ENCODE measurements around the gene PAAF1.

PAAF1 gene

DNA sequence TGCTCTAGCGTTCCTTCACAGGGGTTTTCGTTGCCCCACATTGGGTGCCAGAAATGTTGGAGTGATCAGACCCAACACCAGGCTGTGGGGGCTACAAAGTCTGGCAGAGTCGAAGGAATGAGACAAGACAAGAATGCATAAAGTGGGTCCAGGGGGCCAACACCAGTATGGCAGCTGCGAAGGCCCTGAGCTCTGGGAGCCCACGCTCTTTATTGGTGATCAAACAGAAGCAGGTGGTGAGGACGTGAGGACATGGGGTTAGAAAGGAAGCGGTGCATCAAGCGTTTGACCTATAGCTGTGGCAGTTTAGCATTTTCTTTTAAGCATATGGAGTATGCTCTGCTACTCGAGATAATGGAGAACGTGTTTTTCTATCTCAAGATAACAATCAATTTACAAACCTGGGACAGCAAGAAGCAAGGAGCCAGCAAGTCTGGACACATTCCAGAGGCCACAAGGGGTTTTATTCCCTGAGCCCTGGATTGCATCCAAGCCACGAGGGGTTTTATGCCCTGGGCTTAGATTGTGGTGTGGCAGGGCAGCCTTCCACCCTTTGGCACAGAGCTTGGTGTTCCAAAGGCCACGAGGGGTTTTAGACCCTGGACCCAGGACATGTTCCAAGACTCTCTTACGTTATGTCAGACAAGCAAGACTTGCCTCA is 70.1 kb downstream of the PAAF1 start:
- in situ Hi-C loops (cut with HindIII; ENCODE audit: low pct_ligation_motif_present, low sequenced_read_pairs), result no loop called here
- TF ChIP-seq, protein P1, sequence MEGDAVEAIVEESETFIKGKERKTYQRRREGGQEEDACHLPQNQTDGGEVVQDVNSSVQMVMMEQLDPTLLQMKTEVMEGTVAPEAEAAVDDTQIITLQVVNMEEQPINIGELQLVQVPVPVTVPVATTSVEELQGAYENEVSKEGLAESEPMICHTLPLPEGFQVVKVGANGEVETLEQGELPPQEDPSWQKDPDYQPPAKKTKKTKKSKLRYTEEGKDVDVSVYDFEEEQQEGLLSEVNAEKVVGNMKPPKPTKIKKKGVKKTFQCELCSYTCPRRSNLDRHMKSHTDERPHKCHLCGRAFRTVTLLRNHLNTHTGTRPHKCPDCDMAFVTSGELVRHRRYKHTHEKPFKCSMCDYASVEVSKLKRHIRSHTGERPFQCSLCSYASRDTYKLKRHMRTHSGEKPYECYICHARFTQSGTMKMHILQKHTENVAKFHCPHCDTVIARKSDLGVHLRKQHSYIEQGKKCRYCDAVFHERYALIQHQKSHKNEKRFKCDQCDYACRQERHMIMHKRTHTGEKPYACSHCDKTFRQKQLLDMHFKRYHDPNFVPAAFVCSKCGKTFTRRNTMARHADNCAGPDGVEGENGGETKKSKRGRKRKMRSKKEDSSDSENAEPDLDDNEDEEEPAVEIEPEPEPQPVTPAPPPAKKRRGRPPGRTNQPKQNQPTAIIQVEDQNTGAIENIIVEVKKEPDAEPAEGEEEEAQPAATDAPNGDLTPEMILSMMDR (IDR thresholded peaks at IDR 0.05; ENCODE audit: low read depth, low read length, missing control alignments), result no peak
- DNase-seq, result no peak
- no peaks in the 10 kb centered on the region for H3K36me3 ChIP-seq (replicated peaks)
- no peaks in the 10 kb centered on the region for H3K27me3 ChIP-seq (replicated peaks)
- no peak overlapping the region for H3K27ac ChIP-seq
- H3K4me3 ChIP-seq (ENCODE audit: low read depth, low read length), result no peak overlapping the region

DNA sequence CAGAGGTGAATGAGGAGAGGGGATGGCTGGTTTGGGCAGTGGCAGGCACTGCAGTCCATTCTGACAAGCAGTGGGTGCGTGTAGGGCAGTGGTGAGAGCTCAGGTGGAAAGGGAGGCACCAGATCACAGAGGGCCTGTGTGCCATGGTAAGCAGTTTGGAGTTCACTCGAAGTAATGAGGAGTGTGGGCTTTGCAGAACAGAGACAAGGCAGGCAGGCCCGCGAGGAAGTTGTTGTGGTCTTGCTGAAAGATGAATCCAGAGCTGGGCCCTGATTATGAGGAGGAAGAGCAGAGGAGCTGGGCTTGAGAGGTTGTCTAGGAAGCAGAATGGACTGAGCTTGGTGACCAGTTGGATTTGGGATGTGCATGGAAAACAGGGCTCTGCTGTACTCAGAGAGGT is 72.4 kb downstream of the PAAF1 start:
- H3K27ac ChIP-seq, result no peak overlapping the region
- TF ChIP-seq, protein P1 (IDR thresholded peaks at IDR 0.05; ENCODE audit: low read depth, low read length, missing control alignments), result no peak
- in situ Hi-C loops (cut with HindIII; ENCODE audit: low pct_ligation_motif_present, low sequenced_read_pairs), result no loop called here
- H3K4me3 ChIP-seq (ENCODE audit: low read depth, low read length), result no peak overlapping the region
- no peaks in the 10 kb centered on the region for H3K36me3 ChIP-seq (replicated peaks)
- no peaks in the 10 kb centered on the region for H3K27me3 ChIP-seq (replicated peaks)
- DNase-seq, result no peak

DNA sequence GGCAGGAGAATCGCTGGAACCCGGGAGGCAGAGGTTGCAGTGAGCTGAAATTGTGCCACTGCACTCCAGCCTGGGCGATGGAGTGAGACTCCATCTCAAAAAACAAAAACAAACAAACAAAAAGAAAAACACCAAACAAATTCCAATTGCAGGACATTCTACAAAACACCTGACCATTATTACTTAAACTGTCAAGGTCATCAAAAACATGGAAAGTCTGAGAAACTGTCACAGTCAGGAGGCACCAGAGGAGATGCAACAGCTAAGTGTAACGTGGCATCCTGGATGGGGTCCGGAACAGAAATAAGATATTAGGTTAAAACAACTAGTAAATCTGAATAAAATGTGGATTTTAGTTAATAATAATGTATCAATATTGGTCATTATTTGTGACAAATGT is 73.1 kb downstream of the PAAF1 start:
- H3K27me3 ChIP-seq (replicated peaks), result no peaks in the 10 kb centered on the region
- TF ChIP-seq, protein P1 (IDR thresholded peaks at IDR 0.05; ENCODE audit: low read depth, low read length, missing control alignments), result no peak
- H3K27ac ChIP-seq, result no peak overlapping the region
- no peak overlapping the region for H3K4me3 ChIP-seq (ENCODE audit: low read depth, low read length)
- in situ Hi-C loops (cut with HindIII; ENCODE audit: low pct_ligation_motif_present, low sequenced_read_pairs), result no loop called here
- no peak for DNase-seq
- H3K36me3 ChIP-seq (replicated peaks), result no peaks in the 10 kb centered on the region

DNA sequence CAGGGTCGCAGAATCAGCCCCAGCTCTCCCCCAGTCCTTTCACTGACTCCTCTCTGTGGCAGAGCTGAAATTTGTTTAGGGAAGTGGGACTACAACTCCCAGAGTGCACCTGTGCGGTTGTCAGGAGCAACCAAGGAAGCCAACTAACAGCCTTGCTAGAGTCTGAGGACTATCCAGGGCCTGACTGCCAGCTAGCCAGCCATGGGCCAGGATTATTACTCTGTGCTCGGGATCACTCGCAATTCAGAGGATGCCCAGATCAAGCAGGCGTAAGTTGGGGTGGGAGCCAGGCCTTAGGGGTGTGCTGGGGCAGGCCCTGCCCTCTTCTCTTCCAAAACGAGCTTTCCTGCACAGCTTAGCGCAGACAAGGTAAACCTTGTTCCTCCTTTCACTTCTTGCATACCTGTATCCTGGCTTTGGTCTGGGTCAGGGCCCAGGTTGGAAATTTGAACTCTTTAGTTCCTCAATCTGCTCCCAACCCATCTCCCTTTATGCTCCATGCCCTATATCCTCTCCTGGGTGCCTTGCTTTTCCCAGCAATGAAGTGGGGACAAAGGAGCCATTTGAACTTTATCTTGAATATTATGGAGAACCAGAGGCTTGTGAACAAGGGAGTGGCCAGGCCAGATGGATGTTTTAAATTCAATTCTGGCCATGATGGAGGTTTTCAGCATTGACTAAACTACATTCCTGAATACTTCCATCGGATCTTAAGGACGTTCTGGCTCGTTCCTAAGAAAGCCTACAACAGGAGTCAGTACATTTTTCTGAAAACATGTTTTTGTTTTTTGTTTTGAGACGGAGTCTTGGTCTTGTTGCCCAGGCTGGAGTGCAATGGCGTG is 74.3 kb downstream of the PAAF1 start, which contains the start of gene DNAJB13:
Gene DNAJB13 (plus strand): TSS at position 158 of the 842 bp plus-strand sequence. CDS start 44 bp downstream, at position 202.
- Histone ChIP-seq H3K27ac (no peak within 1 kb of the TSS), H3K36me3 (replicated peaks) (no peaks in the 10 kb centered on the region), H3K4me3 (ENCODE audit: low read depth, low read length) (no peak within 1 kb of the TSS), H3K27me3 (replicated peaks) (no peaks in the 10 kb centered on the region)
- in situ Hi-C loops (cut with HindIII; ENCODE audit: low pct_ligation_motif_present, low sequenced_read_pairs), result no loop called here
- peak; percentile 56 for DNase-seq
- TF ChIP-seq, protein P1 (IDR thresholded peaks at IDR 0.05; ENCODE audit: low read depth, low read length, missing control alignments), result no peak

DNA sequence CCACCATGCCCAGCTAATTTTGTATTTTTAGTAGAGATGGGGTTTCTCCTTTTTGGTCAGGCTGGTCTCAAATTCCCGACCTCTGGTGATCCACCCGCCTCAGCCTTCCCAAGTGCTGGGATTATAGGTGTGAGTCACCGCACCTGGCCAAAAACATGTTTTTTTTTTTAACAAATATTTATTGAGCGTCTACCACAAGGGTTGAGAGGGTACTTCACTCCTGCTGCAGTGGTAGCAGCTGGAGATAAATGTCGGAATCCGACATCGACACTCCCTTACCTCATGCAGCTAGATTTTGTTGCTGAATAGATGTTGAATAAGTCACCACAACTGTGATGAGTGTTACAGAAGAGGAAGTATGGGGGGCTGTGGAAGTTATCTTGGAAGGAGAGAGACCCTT is 75.0 kb downstream of the PAAF1 start:
- H3K27me3 ChIP-seq (replicated peaks), result no peaks in the 10 kb centered on the region
- TF ChIP-seq, protein P1 (IDR thresholded peaks at IDR 0.05; ENCODE audit: low read depth, low read length, missing control alignments), result no peak
- H3K27ac ChIP-seq, result no peak overlapping the region
- no peaks in the 10 kb centered on the region for H3K36me3 ChIP-seq (replicated peaks)
- in situ Hi-C loops (cut with HindIII; ENCODE audit: low pct_ligation_motif_present, low sequenced_read_pairs), result no loop called here
- no peak overlapping the region for H3K4me3 ChIP-seq (ENCODE audit: low read depth, low read length)
- no peak for DNase-seq

Data from brain microvascular endothelial cell (primary cell).